ENCODE measurements around the gene GLB1L. TPM values are rescaled to one million over a fixed set of nuclear protein-coding genes. Genes with fewer than 3 reads are reported as not detected.
"Not testable (repeated sequence)": the region's sequence is repeated elsewhere in the genome, so short reads cannot be mapped to it uniquely, and the experiment has no call there.

The GLB1L gene
- total RNA-seq, 1 experiment from 2014 or later = 8.0 TPM

DNA sequence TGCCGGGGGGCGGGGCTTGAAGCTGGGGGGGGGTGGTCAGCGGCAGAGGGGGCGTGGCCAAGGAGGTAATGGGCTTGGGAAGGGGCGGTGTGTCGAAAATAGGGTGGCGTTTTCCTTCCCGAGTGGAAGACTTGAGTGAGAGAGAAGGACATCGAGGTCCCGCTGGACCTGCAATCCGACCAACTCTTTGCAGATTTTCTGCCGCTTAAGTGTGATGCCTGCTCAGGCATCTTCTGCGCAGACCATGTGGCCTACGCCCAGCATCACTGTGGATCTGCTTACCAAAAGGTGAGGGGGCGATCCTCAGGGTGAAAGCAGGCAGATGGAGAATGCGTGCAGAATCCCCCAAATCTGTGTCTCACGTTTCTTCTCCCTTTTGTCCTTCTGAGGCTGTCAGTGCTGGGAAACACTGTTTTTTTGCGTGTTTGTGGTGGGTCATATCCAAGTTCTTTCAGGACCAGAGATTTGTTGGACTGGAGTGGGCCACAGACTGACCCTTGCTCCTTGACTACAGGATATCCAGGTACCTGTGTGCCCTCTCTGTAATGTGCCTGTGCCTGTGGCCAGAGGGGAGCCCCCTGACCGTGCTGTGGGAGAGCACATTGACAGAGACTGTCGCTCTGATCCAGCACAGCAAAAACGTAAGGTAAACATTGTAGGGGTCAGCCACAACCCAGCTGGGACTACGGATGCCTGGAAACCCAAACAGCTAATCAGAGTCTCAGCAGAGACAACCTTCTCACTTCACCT is 37.9 kb downstream of the GLB1L start:
- DNase-seq (ENCODE audit: low read depth) = no peak

DNA sequence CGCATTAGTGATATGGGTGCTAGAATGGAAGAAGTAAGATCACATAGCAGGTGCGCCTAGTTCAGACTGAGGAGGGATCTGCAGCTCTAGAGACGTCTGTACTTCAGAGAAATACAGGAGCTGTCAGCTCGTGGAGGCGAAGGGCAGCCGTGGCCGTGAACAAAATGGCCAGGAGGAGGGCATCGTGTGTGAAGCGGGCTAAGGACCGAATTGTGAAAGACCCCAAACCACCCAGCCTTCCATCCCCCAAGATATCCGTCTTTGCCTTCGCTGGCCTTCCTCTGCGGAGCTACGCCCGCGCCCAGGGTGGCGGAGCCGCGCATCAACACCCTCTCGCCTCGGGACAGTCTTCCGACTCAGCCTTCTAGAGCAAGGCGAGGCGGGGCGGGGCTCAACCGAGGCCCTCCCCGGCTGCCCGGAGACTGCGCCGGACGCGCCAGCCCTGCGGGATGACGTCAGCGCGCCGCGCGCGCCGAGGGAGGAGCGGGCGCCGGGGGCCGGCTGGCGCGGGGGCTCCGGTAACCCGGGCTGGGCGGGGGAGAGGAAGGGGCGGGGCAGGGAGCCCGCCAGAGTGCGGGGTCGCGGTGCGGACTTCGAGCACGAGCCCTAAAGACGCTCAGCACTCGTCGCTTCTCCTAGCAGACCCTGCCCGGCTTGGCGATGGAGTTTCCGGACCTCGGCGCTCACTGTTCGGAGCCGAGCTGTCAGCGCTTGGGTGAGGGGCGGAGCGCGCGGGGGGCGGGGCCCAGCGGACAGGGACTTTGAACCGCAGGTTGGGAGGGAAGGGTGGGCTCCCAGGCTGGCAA is 38.7 kb downstream of the GLB1L start, which contains the start of gene ZFAND2B:
ZFAND2B (plus strand) TSS at position 455 of the 806 bp plus-strand sequence; CDS start at position 661, 206 bp downstream.
- peak; percentile 89 for DNase-seq (ENCODE audit: low read depth)

DNA sequence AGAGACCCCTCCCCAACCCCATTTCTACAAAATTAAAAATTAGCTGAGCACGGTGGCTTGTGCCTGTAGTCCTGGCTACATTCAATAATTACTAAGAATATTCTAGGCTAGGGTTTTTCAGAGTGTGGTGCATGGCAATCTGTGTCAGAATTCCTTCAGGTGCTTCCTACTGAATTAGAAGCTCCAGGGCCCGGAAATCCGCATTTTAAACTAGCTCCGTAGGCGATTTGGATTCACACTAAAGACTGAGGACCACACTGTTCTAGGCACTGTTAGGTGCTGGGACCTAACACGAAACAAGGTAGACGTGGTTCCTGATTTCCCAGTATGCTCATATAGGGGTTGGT is 39.3 kb downstream of the GLB1L start:
- no peak for DNase-seq (ENCODE audit: low read depth)

DNA sequence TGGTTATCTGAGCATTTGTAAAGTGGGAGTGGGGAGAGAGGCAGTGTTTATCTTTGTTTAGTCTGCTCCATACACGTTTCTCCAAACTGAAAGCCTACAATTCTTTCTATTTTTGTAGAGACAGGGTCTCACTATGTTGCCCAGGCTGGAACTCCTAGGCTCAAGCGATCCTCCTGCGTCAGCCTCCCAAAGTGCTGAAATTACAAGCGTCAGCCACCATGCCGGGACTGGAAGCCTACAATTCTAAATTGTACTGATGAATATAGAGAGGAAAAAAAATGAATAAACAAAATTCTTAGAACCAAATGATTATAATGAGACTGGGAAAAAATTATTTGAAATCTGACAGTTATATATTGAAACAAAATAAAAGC is 40.1 kb downstream of the GLB1L start:
- DNase-seq (ENCODE audit: low read depth) = no peak

DNA sequence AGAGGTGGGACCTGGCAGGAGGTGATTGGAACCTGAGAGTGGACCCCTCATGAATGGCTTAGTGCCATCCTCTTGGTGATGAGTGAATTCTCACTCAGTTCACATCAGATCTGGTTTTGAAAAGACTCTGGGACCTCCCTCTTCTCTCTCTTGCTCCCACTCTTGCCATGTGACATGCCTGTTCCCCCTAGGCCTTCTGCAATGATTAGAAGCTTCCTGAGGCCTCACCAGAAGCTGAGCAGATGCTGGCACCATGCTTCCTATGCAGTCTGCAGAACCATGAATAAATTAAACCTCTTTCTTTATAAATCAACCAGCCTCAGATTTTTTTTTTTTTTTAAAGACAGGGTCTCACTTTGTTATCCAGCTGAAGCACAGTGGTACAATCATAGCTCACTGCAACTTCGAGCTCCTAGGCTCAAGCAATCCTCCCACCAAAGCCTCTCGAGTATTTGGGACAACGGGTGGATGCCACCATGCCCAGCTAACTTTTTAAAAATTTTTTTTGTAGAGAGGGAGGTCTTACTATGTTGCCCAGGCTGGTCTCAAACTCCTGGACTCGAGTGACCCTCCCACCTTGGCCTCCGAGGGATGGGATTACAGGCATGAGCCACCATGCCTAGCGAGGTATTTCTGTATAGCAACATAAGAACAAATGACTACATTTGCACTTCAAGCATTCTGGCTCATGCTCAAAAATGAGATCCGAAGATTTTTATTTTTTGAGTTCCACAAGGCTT is 40.6 kb downstream of the GLB1L start:
- DNase-seq (ENCODE audit: low read depth) = no peak

DNA sequence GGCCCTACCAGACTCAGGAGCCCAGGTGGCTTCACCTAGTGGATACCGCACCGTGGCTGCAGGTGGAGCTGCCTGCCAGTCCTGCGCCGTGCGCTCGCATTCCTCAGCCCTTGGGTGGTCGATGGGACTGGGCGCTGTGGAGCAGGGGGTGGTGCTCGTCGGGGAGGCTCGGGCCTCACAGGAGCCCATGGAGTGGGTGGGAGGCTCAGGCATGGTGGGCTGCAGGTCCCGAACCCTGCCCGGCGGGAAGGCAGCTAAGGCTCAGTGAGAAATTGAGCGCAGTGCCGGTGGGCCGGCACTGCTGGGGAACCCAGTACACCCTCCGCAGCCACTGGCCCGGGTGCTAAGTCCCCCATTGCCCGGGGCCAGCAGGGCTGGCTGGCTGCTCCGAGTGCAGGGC is 43.9 kb downstream of the GLB1L start:
- not testable (repeated sequence) for DNase-seq (ENCODE audit: low read depth)

DNA sequence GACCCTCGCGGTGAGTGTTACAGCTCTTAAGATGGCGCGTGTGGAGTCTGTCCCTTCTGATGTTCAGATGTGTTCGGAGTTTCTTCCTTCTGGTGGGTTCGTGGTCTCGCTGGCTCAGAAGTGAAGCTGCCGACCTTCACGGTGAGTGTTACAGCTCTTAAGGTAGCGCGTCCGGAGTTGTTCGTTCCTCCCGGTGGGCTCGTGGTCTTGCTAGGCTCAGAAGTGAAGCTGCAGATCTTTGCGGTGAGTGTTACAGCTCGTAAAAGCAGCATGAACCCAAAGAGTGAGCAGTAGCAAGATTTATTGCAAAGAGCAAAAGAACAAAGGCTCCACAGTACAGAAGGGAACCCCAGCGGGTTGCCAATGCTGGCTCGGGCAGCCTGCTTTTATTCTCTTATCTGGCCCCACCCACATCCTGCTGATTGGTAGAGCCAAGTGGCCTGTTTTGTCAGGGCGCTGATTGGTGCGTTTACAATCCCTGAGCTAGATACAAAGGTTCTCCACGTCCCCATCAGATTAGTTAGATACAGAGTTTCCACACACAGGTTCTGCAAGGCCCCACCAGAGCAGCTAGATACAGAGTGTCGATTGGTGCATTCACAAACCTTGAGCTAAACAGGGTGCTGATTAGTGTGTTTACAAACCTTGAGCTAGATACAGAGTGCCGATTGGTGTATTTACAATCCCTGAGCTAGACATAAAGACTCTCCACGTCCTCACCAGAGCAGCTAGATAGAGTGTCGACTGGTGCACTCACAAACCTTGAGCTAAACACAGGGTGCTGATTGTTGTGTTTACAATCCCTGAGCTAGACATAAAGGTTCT is 44.5 kb downstream of the GLB1L start:
- not testable (repeated sequence) for DNase-seq (ENCODE audit: low read depth)

DNA sequence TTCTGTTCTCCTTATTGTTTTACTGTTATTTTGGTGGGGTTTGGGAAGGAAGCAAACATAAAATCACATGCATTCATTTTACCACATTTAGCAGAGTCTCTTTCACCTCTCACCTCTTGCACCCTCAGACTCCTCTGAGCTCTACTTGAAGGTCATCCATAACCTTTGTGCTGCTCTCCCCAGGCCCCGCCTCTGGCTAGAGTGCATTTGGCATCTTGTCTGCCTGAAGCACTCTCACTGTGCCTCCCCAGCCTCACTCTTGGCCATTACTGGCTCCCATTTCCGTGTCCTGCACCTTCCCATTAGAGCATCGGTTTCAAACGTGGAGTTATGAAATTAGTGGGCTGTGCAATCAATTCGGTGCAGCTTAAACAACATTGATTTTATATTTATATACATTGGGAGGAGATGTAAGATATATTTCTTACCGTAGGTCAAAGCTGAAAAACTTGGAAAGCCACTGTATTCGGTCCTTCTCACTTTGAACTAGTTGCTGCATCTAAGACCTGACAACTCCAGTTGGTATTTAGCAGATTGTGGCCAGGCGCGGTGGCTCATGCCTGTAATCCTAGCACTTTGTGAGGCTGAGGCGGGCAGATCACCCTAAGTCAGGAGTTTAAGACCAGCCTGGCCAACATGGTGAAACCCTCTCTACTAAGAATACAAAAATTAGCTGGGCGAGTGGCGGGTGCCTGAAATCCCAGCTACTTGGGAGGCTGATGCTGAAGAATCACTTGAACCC is 45.6 kb downstream of the GLB1L start:
- no peak for DNase-seq (ENCODE audit: low read depth)

DNA sequence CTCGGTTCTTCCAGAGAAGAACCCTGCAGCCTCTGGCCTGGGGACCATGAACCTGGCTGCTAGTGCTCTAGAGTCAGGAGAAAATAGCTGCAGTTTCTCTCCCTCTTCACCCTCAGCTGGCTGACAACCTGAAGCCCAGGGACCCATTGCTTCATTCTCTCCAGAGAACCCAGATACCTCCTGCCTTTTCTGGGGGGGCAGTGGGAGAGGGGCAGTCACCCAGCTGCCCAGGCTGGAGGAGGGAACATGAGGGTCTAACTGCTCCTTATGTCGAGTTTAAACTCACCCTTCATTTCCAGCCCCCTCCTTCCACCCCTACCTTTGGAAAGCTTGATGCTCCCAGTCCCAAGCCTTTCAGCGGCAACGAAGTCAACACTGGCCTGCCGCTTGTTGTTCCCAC is 46.3 kb downstream of the GLB1L start:
- DNase-seq (ENCODE audit: low read depth) = no peak

DNA sequence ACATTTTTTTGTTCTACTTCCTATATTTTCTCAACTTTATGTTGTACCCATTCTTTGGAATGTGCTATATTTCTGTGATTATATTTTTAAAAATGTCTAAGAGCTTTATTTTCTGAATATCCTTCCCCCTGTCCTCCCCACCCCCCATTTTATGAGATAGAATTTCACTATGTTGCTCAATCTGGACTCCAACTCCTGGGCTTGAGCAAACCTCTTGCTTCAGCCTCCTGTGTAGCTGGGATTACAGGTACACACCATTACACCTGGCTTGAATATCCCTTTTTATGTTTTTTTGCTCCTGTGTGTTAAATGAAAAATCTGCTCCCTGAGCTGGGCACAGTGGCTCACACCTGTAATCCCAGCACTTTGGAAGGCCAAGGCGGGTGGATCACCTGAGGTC is 47.9 kb downstream of the GLB1L start:
- DNase-seq (ENCODE audit: low read depth) = no peak

DNA sequence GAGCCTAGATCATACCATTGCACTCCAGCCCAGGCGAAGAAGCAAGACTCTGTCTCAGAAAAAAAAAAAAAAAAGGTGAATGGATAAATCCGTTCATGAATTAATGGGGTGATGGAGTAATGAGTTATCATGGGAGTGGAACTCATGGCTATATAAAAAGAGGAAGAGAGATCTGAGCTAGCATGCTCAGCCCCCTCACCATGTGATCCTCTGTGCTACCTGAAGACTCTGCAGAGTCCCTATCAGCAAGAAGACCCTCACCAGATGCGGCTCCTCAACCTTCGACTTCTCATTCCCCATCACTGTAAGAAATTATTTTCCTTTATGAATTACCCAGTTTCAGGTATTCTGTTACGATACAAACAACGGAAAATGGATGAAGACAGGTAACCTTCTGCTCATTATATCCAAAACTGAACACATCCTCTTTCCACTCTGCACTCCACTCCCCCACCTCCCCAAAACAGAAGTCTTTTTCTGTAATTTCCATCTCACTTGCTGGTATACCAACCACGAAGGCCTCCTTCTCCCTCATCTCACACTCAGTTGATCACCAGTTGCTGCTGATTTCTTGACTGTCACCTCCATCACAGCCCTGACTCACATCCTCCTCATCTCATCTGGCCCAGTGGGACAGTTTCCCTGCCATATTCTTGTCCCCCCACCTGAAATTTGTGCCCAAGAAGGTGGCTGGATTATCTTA is 58.3 kb downstream of the GLB1L start:
- DNase-seq (ENCODE audit: low read depth) = no peak

Other genes with a start within 250 kb of the GLB1L start
- gene CFAP65, start 203.9 kb downstream of the GLB1L start, total RNA-seq (2014; rRNA removed; shearing (Covaris generic)) = not detected in 2 replicates
- not detected in 2 replicates for gene IHH, start 184.5 kb downstream of the GLB1L start, total RNA-seq (2014; rRNA removed; shearing (Covaris generic))
- gene NHEJ1, start 84.6 kb downstream of the GLB1L start, total RNA-seq (2014; rRNA removed; shearing (Covaris generic)) = 13.6 and 19.2 TPM in 2 replicates
- 0.02 TPM in 1 of 2 replicates, not detected in the other for gene SLC23A3, start 75.4 kb downstream of the GLB1L start, total RNA-seq (2014; rRNA removed; shearing (Covaris generic))
- 30.2 and 43.4 TPM in 2 replicates for gene CNPPD1, start 68.5 kb downstream of the GLB1L start, total RNA-seq (2014; rRNA removed; shearing (Covaris generic))
- gene RETREG2, start 67.2 kb downstream of the GLB1L start, total RNA-seq (2014; rRNA removed; shearing (Covaris generic)) = 54.9 and 66.6 TPM in 2 replicates
- gene ZFAND2B, start 38.7 kb downstream of the GLB1L start, total RNA-seq (2014; rRNA removed; shearing (Covaris generic)) = 25.6 and 40.5 TPM in 2 replicates
- 19.5 and 27.5 TPM in 2 replicates for gene ABCB6, start 26.5 kb downstream of the GLB1L start, total RNA-seq (2014; rRNA removed; shearing (Covaris generic))
- gene ATG9A, start 15.8 kb downstream of the GLB1L start, total RNA-seq (2014; rRNA removed; shearing (Covaris generic)) = 61.5 and 73.3 TPM in 2 replicates
- gene ANKZF1, start 15.6 kb downstream of the GLB1L start, total RNA-seq (2014; rRNA removed; shearing (Covaris generic)) = 16.8 and 23.5 TPM in 2 replicates
- gene STK16, start within 50 bp of the GLB1L start, total RNA-seq (2014; rRNA removed; shearing (Covaris generic)) = 24.5 and 33.7 TPM in 2 replicates
- not detected in 2 replicates for gene TUBA4B, start 7.8 kb upstream of the GLB1L start, total RNA-seq (2014; rRNA removed; shearing (Covaris generic))
- gene TUBA4A, start 8.5 kb upstream of the GLB1L start, total RNA-seq (2014; rRNA removed; shearing (Covaris generic)) = 105 and 129 TPM in 2 replicates
- gene DNAJB2, start 33.9 kb upstream of the GLB1L start, total RNA-seq (2014; rRNA removed; shearing (Covaris generic)) = 33.2 and 45.9 TPM in 2 replicates
- gene PTPRN, start 64.0 kb upstream of the GLB1L start, total RNA-seq (2014; rRNA removed; shearing (Covaris generic)) = 1.1 and 1.7 TPM in 2 replicates
- gene RESP18, start 87.3 kb upstream of the GLB1L start, total RNA-seq (2014; rRNA removed; shearing (Covaris generic)) = not detected in 2 replicates
- gene DNPEP, start 142.5 kb upstream of the GLB1L start, total RNA-seq (2014; rRNA removed; shearing (Covaris generic)) = 75.8 and 88.2 TPM in 2 replicates
- gene DES, start 172.9 kb upstream of the GLB1L start, total RNA-seq (2014; rRNA removed; shearing (Covaris generic)) = 0.37 TPM in 1 of 2 replicates, not detected in the other
- gene SPEG, start 189.4 kb upstream of the GLB1L start, total RNA-seq (2014; rRNA removed; shearing (Covaris generic)) = 9.8 and 13.9 TPM in 2 replicates